ENCODE measurements around the gene FASN. TPM values are rescaled to one million over a fixed set of nuclear protein-coding genes. Genes with fewer than 3 reads are reported as not detected.

The FASN gene
- total and polyA plus RNA-seq, 7 experiments from 2014 or later: 0.96 to 168 (median 26.7) TPM

DNA sequence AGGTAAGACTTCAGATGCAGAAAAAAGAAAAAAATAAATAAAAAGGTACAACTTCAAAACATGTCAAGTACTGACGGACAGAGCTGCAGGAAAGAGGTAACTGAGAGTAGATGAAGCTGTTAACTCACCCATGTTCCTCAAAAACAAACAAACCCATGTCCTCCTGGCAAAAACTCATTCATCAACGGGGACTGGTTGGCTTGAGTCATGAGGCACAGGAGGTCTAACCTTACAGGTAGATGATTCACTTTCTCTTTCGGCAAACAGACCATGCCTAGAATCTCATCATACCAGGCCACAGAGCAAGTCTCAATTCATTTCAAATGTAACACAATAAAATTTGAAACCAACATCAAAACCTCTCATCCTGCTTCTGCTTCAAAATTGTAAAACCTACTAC lies 12.3 kb upstream of the FASN start:
- H3K4me3 Mint-ChIP-seq: no peak overlapping the region
- Histone ChIP-seq H3K36me3 (ENCODE audit: control insufficient read depth in 2 of 3, insufficient read depth in 3 of 3, low read length in 3 of 3) (peaks cover 0 to 17% (median 0%) of the 10 kb centered on the region in 3 experiments), H3K27ac (ENCODE audit: low read depth, low read length) (no peak overlapping the region), H3K9me3 (ENCODE audit: control insufficient read depth in 2 of 3, low read length in 3 of 3) (no peaks in the 10 kb centered on the region), H3K27me3 (ENCODE audit: control insufficient read depth in 2 of 2, insufficient read depth in 2 of 2, low read length in 2 of 2) (no peaks in the 10 kb centered on the region), H3K4me1 (ENCODE audit: control insufficient read depth in 2 of 2, insufficient read depth in 2 of 2, low read length in 2 of 2) (peaks cover 17 to 21% of the 10 kb centered on the region in 2 donors), H3K4me3 (ENCODE audit: low read length) (no peak overlapping the region)
- peak overlapping the region in 6 of 9 donors; percentile 20 to 73 (median 44) for H3K27ac Mint-ChIP-seq
- intact Hi-C loops (cut with micrococcal nuclease): no loop called here
- ATAC-seq (no peak), DNase-seq (no peak)
- H3K4me1 Mint-ChIP-seq: peaks cover 13 to 38% (median 25%) of the 10 kb centered on the region in 7 donors
- no peaks in the 10 kb centered on the region for H3K9me3 Mint-ChIP-seq
- H3K27me3 Mint-ChIP-seq: no peaks in the 10 kb centered on the region
- peaks cover 0 to 18% (median 0%) of the 10 kb centered on the region in 5 donors for H3K36me3 Mint-ChIP-seq
- ChIA-PET CTCF (interaction anchor here (0.8 to 1.3 kb wide), 2 partner anchors 10 to 13 kb away, joined by 3 to 4 read pairs; no protein-coding TSS in a partner anchor), POLR2A (no interaction called here)

- Mint-ChIP-seq H3K36me3 (peaks cover 0 to 18% (median 0%) of the 10 kb centered on the region in 5 donors), H3K27me3 (no peaks in the 10 kb centered on the region), H3K27ac (peak overlapping the region in 8 of 9 donors; percentile 29 to 98 (median 71)), H3K9me3 (no peaks in the 10 kb centered on the region), H3K4me1 (peaks cover 15 to 42% (median 32%) of the 10 kb centered on the region in 7 donors), H3K4me3 (peak overlapping the region in 2 of 10 donors; percentile 27 to 30)
- Histone ChIP-seq H3K27me3 (ENCODE audit: control insufficient read depth in 2 of 2, insufficient read depth in 2 of 2, low read length in 2 of 2) (no peaks in the 10 kb centered on the region), H3K4me3 (ENCODE audit: low read length) (no peak overlapping the region), H3K4me1 (ENCODE audit: control insufficient read depth in 2 of 2, insufficient read depth in 2 of 2, low read length in 2 of 2) (peaks cover 17 to 25% of the 10 kb centered on the region in 2 donors), H3K27ac (ENCODE audit: low read depth, low read length) (peak overlapping the region; percentile 11), H3K9me3 (ENCODE audit: control insufficient read depth in 2 of 3, low read length in 3 of 3) (no peaks in the 10 kb centered on the region), H3K36me3 (ENCODE audit: control insufficient read depth in 2 of 3, insufficient read depth in 3 of 3, low read length in 3 of 3) (peaks cover 0 to 12% (median 0%) of the 10 kb centered on the region in 3 experiments)
- CTCF ChIA-PET: no interaction called here
- DNase-seq (no peak), ATAC-seq (no peak)
- POLR2A ChIA-PET: interaction anchor here (0.9 to 1.4 kb wide), 3 partner anchors 13 to 18 kb away, joined by 3 to 4 read pairs (median 3); no protein-coding TSS in a partner anchor
- intact Hi-C loops (cut with micrococcal nuclease): no loop called here
These were observed 11.0 kb upstream of the FASN start for GRCh38 chr17:82108961-82109475.

GRCh38 chr17:82108496-82108945 lies 10.5 kb upstream of the FASN start:
- Histone ChIP-seq H3K36me3 (ENCODE audit: control insufficient read depth in 2 of 3, insufficient read depth in 3 of 3, low read length in 3 of 3) (peaks cover 0 to 9% (median 0%) of the 10 kb centered on the region in 3 experiments), H3K4me3 (ENCODE audit: low read length) (no peak overlapping the region), H3K27me3 (ENCODE audit: control insufficient read depth in 2 of 2, insufficient read depth in 2 of 2, low read length in 2 of 2) (no peaks in the 10 kb centered on the region), H3K27ac (ENCODE audit: low read depth, low read length) (no peak overlapping the region), H3K9me3 (ENCODE audit: control insufficient read depth in 2 of 3, low read length in 3 of 3) (no peaks in the 10 kb centered on the region), H3K4me1 (ENCODE audit: control insufficient read depth in 2 of 2, insufficient read depth in 2 of 2, low read length in 2 of 2) (peaks cover 17 to 25% of the 10 kb centered on the region in 2 donors)
- intact Hi-C loops (cut with micrococcal nuclease): no loop called here
- Mint-ChIP-seq H3K4me3 (peak overlapping the region in 3 of 10 donors; percentile 12 to 52 (median 30)), H3K9me3 (no peaks in the 10 kb centered on the region), H3K27me3 (no peaks in the 10 kb centered on the region), H3K36me3 (peaks cover 0 to 14% (median 0%) of the 10 kb centered on the region in 5 donors), H3K27ac (peak overlapping the region in 8 of 9 donors; percentile 29 to 98 (median 72)), H3K4me1 (peaks cover 15 to 42% (median 32%) of the 10 kb centered on the region in 7 donors)
- POLR2A ChIA-PET: interaction anchor here (0.9 to 1.4 kb wide), 3 partner anchors 13 to 18 kb away, joined by 3 to 4 read pairs (median 3); no protein-coding TSS in a partner anchor
- DNase-seq: no peak
- CTCF ChIA-PET: interaction anchor here (1.1 kb wide), 1 partner anchor 14 kb away, joined by 3 read pairs; no protein-coding TSS in a partner anchor
- ATAC-seq: no peak

DNA sequence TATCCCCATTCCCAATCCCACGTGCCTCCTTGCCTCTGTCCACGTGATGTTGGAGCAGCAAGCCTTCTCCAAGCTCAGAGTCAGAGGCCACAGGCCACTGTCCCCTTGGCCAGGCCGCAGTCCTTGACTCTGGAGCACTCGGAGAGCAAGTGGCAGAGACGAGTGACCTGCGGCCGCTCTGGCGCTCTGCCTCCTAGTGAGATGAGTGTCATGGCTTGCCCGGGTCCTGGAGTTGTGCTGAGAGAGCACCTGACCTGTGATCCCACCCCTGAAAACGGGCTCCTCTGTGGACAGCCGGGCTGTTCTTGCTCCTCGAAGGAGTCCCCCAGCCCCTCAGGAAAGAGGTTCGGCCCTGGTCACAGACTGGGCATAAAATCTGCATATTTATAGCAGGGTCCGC lies 10.0 kb upstream of the FASN start:
- Mint-ChIP-seq H3K27me3 (no peaks in the 10 kb centered on the region), H3K4me1 (peaks cover 15 to 42% (median 32%) of the 10 kb centered on the region in 7 donors), H3K36me3 (peaks cover 0 to 12% (median 0%) of the 10 kb centered on the region in 5 donors), H3K4me3 (peak overlapping the region in 7 of 10 donors; percentile 9 to 91 (median 46)), H3K27ac (peak overlapping the region in 5 of 9 donors; percentile 52 to 98 (median 86)), H3K9me3 (no peaks in the 10 kb centered on the region)
- H3K36me3 ChIP-seq (ENCODE audit: control insufficient read depth in 2 of 3, insufficient read depth in 3 of 3, low read length in 3 of 3): peaks cover 0 to 5% (median 0%) of the 10 kb centered on the region in 3 experiments
- no peaks in the 10 kb centered on the region for H3K9me3 ChIP-seq (ENCODE audit: control insufficient read depth in 2 of 3, low read length in 3 of 3)
- H3K27ac ChIP-seq (ENCODE audit: low read depth, low read length): peak overlapping the region; percentile 89
- no peak for DNase-seq
- no peak overlapping the region for H3K4me3 ChIP-seq (ENCODE audit: low read length)
- ATAC-seq: no peak
- H3K27me3 ChIP-seq (ENCODE audit: control insufficient read depth in 2 of 2, insufficient read depth in 2 of 2, low read length in 2 of 2): no peaks in the 10 kb centered on the region
- POLR2A ChIA-PET: interaction anchor here (0.9 to 2.3 kb wide), 4 partner anchors 10 to 19 kb away, joined by 3 to 6 read pairs (median 4); partner anchors contain the start of gene FASN
- CTCF ChIA-PET: interaction anchor here (1.1 kb wide), 1 partner anchor 14 kb away, joined by 3 read pairs; no protein-coding TSS in a partner anchor
- H3K4me1 ChIP-seq (ENCODE audit: control insufficient read depth in 2 of 2, insufficient read depth in 2 of 2, low read length in 2 of 2): peaks cover 17 to 25% of the 10 kb centered on the region in 2 donors
- intact Hi-C loops (cut with micrococcal nuclease): no loop called here

GRCh38 chr17:82107341-82107860 lies 9.4 kb upstream of the FASN start:
- ChIA-PET CTCF (interaction anchor here (1.1 to 2.7 kb wide), 5 partner anchors 9 to 46 kb away, joined by 3 to 14 read pairs (median 5); no protein-coding TSS in a partner anchor), POLR2A (interaction anchor here (0.6 to 2.3 kb wide), 6 partner anchors 9 to 77 kb away, joined by 3 to 11 read pairs (median 4); partner anchors contain the start of gene FASN)
- Histone ChIP-seq H3K9me3 (ENCODE audit: control insufficient read depth in 2 of 3, low read length in 3 of 3) (no peaks in the 10 kb centered on the region), H3K27ac (ENCODE audit: low read depth, low read length) (peak overlapping the region; percentile 89), H3K4me1 (ENCODE audit: control insufficient read depth in 2 of 2, insufficient read depth in 2 of 2, low read length in 2 of 2) (peaks cover 17 to 25% of the 10 kb centered on the region in 2 donors), H3K27me3 (ENCODE audit: control insufficient read depth in 2 of 2, insufficient read depth in 2 of 2, low read length in 2 of 2) (no peaks in the 10 kb centered on the region), H3K36me3 (ENCODE audit: control insufficient read depth in 2 of 3, insufficient read depth in 3 of 3, low read length in 3 of 3) (peaks cover 0 to under 1% (median 0%) of the 10 kb centered on the region in 3 experiments), H3K4me3 (ENCODE audit: low read length) (peak overlapping the region; percentile 73)
- peak overlapping the region in 7 of 9 donors; percentile 52 to 99 (median 96) for H3K27ac Mint-ChIP-seq
- ATAC-seq (no peak), DNase-seq (no peak)
- intact Hi-C loops (cut with micrococcal nuclease): loop anchor here (2.0 kb wide), 2 partner anchors 19 to 47 kb away; no protein-coding TSS in a partner anchor
- H3K4me1 Mint-ChIP-seq: peaks cover 16 to 42% (median 32%) of the 10 kb centered on the region in 7 donors
- H3K4me3 Mint-ChIP-seq: peak overlapping the region in 6 of 10 donors; percentile 9 to 94 (median 82)
- H3K27me3 Mint-ChIP-seq: no peaks in the 10 kb centered on the region
- H3K9me3 Mint-ChIP-seq: no peaks in the 10 kb centered on the region
- H3K36me3 Mint-ChIP-seq: peaks cover 0 to 6% (median 0%) of the 10 kb centered on the region in 5 donors

GRCh38 chr17:82106688-82107305 lies 8.8 kb upstream of the FASN start:
- no peaks in the 10 kb centered on the region for H3K9me3 Mint-ChIP-seq
- H3K27me3 ChIP-seq (ENCODE audit: control insufficient read depth in 2 of 2, insufficient read depth in 2 of 2, low read length in 2 of 2): no peaks in the 10 kb centered on the region
- ChIA-PET POLR2A (interaction anchor here (0.6 to 2.9 kb wide), 21 partner anchors 8 to 191 kb away, joined by 3 to 45 read pairs (median 4); partner anchors contain the start of genes DCXR and FASN), CTCF (interaction anchor here (0.9 to 2.7 kb wide), 9 partner anchors 10 to 87 kb away, joined by 3 to 14 read pairs (median 5); partner anchors contain the start of gene DCXR)
- H3K4me1 ChIP-seq (ENCODE audit: control insufficient read depth in 2 of 2, insufficient read depth in 2 of 2, low read length in 2 of 2): peaks cover 17 to 25% of the 10 kb centered on the region in 2 donors
- H3K27ac ChIP-seq (ENCODE audit: low read depth, low read length): peak overlapping the region; percentile 89
- no peaks in the 10 kb centered on the region for H3K27me3 Mint-ChIP-seq
- H3K36me3 ChIP-seq (ENCODE audit: control insufficient read depth in 2 of 3, insufficient read depth in 3 of 3, low read length in 3 of 3): no peaks in the 10 kb centered on the region
- peaks cover 18 to 42% (median 32%) of the 10 kb centered on the region in 7 donors for H3K4me1 Mint-ChIP-seq
- H3K36me3 Mint-ChIP-seq: peaks cover 0 to 3% (median 0%) of the 10 kb centered on the region in 5 donors
- H3K27ac Mint-ChIP-seq: peak overlapping the region; percentile 95 to 99 (median 97)
- H3K4me3 Mint-ChIP-seq: peak overlapping the region; percentile 87 to 94 (median 90)
- ATAC-seq (no peak), DNase-seq (no peak)
- intact Hi-C loops (cut with micrococcal nuclease): loop anchor here (1.0 to 2.0 kb wide), 5 partner anchors 14 to 48 kb away; no protein-coding TSS in a partner anchor
- H3K9me3 ChIP-seq (ENCODE audit: control insufficient read depth in 2 of 3, low read length in 3 of 3): no peaks in the 10 kb centered on the region
- peak overlapping the region; percentile 73 for H3K4me3 ChIP-seq (ENCODE audit: low read length)

Data from naive thymus-derived CD4-positive, alpha-beta T cell (primary cell).